Activated CD4-positive, alpha-beta T cell treated with anti-CD3 and anti-CD28 coated beads, Interleukin-2, amount 10 ng/mL, durations not matched to agents 7 days and 5 days (primary cell): ENCODE results near the gene INTS11. TPM values are rescaled to one million over a fixed set of nuclear protein-coding genes. Genes with fewer than 3 reads are reported as not detected.
"Not testable (repeated sequence)": the region's sequence is repeated elsewhere in the genome, so short reads cannot be mapped to it uniquely, and the experiment has no call there.

ENCODE experiments used
- CTCF ChIA-PET: fragments of 350-600 bp; sonication (Branson Sonifier 250); formaldehyde crosslinking; loops from one replicate; lab custom pipeline; 2021; ENCODE audit warnings: antibody characterized with exemption; lab: Charles Lee
- POLR2A ChIA-PET: fragments of 350-600 bp; sonication (Branson Sonifier 250); formaldehyde crosslinking; loops from one replicate; lab custom pipeline; 2021; ENCODE audit warnings: antibody characterized with exemption; lab: Charles Lee
- DNase-seq: peaks from one replicate; pipeline ENCODE4 v3.0.0-alpha.2; 2020
- H3K27ac Mint-ChIP-seq: one replicate; pipeline ENCODE4 v1.8.0; 2021; ENCODE audit warnings: mild to moderate bottlenecking, moderate library complexity, mixed read lengths
- H3K27me3 Mint-ChIP-seq: one replicate; pipeline ENCODE4 v1.8.0; 2021; ENCODE audit warnings: mixed read lengths
- H3K36me3 Mint-ChIP-seq: one replicate; pipeline ENCODE4 v1.8.0; 2021; ENCODE audit warnings: low read depth, mixed read lengths
- H3K4me1 Mint-ChIP-seq: one replicate; pipeline ENCODE4 v1.8.0; 2021; ENCODE audit warnings: mixed read lengths
- H3K4me3 Mint-ChIP-seq: one replicate; pipeline ENCODE4 v1.8.0; 2021; ENCODE audit warnings: mild to moderate bottlenecking, moderate library complexity, mixed read lengths
- H3K9me3 Mint-ChIP-seq: one replicate; pipeline ENCODE4 v1.8.0; 2021; ENCODE audit warnings: mixed read lengths
- total RNA-seq, 2 experiments: library from RNA; stranded (reverse); gene quantifications; one replicate each; pipeline ENCODE4 v1.2.3, GENCODE V29; 2021

Gene INTS11
- total RNA-seq, 2 experiments from 2014 or later = 123 to 126 TPM

DNA sequence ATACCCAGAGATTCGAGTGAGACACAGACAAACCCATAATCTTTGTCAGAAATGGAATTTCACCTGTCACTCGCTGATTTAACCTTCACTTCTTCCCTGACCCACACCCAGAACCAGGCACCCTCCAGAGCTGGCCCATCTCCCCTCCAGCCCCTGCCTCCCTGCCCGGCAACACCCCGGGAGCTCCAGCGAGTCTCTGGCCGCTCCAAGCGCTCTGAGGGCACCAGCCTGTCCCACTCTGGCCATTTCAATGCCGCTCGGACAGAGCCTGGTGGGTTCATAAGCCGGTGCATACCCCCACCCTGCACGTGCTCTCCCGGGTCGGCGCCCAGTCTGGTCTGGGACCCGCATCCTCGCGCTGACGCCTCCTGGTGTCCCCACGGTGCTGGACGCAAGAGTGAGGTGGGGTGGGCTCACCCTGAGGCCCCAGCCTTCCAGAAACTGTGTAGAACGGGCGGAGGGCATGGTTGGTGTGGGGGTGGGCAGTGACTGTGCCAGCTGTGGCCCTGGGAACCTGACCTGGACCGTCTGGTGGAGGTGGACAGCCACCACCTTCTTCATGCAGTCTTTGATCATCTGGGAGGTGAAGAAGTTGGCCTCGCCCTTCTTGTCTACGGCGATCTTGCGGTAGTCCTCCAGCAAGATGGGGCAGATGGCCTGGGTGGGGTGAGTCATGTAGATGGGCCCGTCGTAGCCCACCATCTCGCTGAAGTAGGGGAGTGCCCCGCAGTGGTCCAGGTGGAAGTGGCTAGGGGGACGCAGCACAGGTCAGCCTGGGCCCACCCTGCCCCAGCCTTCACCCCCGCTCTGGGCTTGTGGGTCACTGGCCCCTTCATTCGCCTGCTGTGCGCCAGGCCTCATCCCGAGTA, 5.4 kb downstream of the INTS11 start:
- Mint-ChIP-seq H3K9me3 (no peaks in the 10 kb centered on the region), H3K4me1 (peaks cover 13% of the 10 kb centered on the region), H3K4me3 (no peak overlapping the region), H3K27ac (peak overlapping the region; percentile 65), H3K27me3 (no peaks in the 10 kb centered on the region), H3K36me3 (peaks cover 23% of the 10 kb centered on the region)
- no peak for DNase-seq
- POLR2A ChIA-PET = no interaction called here
- CTCF ChIA-PET = no interaction called here

- no peak overlapping the region for H3K27ac Mint-ChIP-seq
- H3K4me1 Mint-ChIP-seq = peaks cover 8% of the 10 kb centered on the region
- ChIA-PET POLR2A (no interaction called here), CTCF (no interaction called here)
- H3K36me3 Mint-ChIP-seq = peaks cover 27% of the 10 kb centered on the region
- H3K9me3 Mint-ChIP-seq = no peaks in the 10 kb centered on the region
- DNase-seq = no peak
- no peak overlapping the region for H3K4me3 Mint-ChIP-seq
- H3K27me3 Mint-ChIP-seq = no peaks in the 10 kb centered on the region
Measured at GRCh38 chr1:1318131-1318652, 6.3 kb downstream of the INTS11 start.

DNA sequence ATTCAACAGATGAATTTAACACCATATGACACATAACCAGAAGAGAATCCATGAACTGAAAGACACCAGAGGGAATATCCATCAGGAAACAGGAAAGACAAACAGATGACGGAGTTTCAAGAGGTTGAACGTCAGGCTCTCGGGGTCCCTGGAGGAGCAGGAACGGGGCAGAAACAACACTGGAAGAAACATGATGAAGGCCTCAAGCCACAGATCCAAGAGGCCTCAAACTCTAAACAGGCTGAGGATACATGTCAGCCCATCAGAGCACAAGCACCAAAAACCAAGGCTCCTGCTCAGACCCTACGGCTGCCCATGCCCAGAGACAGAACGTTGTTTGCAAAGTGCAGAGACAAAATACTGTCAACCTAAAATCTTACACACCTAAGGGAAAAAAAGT, 7.0 kb downstream of the INTS11 start:
- Mint-ChIP-seq H3K36me3 (peaks cover 27% of the 10 kb centered on the region), H3K27ac (no peak overlapping the region), H3K4me3 (no peak overlapping the region), H3K27me3 (no peaks in the 10 kb centered on the region), H3K4me1 (peaks cover 4% of the 10 kb centered on the region), H3K9me3 (no peaks in the 10 kb centered on the region)
- no peak for DNase-seq
- POLR2A ChIA-PET = no interaction called here
- CTCF ChIA-PET = interaction anchor here (0.7 kb wide), 2 partner anchors 16 to 262 kb away, joined by 3 read pairs; no protein-coding TSS in a partner anchor

GRCh38 chr1:1316199-1316598, 8.3 kb downstream of the INTS11 start:
- H3K36me3 Mint-ChIP-seq = peaks cover 26% of the 10 kb centered on the region
- H3K4me3 Mint-ChIP-seq = not testable (repeated sequence)

GRCh38 chr1:1315435-1315954, 9.0 kb downstream of the INTS11 start:
- no peaks in the 10 kb centered on the region for H3K4me1 Mint-ChIP-seq
- no peaks in the 10 kb centered on the region for H3K9me3 Mint-ChIP-seq
- H3K36me3 Mint-ChIP-seq = peaks cover 26% of the 10 kb centered on the region
- H3K4me3 Mint-ChIP-seq = no peak overlapping the region
- no peak overlapping the region for H3K27ac Mint-ChIP-seq
- H3K27me3 Mint-ChIP-seq = no peaks in the 10 kb centered on the region
- DNase-seq = no peak
- CTCF ChIA-PET = interaction anchor here (0.9 to 1.4 kb wide), 2 partner anchors 12 to 251 kb away, joined by 3 read pairs; no protein-coding TSS in a partner anchor
- POLR2A ChIA-PET = no interaction called here

More at GRCh38 chr1:1316199-1316598, 8.3 kb downstream of the INTS11 start:
- H3K4me1 Mint-ChIP-seq, CTCF ChIA-PET, POLR2A ChIA-PET, H3K27me3 Mint-ChIP-seq, DNase-seq, H3K27ac Mint-ChIP-seq, H3K9me3 Mint-ChIP-seq: not testable (repeated sequence)

DNA sequence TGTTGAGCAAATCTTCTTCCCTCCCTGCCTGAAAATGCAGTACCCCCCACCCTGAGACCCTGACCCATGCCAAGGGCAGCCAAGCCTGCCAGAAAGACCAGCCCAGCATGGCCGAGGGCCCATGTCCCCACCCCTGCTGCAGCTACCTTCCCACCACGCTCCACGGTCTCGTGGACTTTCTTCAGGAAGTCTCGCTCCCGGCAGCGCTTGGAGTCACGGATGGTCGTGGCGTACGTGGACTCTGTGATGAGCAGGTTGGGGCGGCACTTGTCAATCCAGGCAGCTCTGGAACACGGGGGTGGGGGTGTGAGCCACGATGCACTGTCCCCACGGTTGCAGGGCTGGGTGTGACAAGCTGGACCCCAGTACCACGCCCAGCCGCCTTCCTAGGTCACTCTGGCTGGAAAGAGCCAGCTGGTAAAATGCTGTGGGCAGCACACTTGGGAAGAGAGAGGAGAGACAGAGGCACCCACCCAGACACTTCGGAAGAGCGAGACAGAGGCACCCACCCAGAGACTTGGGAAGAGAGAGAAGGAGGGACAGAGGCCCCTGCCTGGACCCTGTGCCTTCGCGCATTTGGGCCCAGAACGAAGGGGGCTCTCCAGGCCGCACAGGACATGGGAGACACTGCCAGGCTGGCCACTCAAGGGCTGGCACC, 9.7 kb downstream of the INTS11 start:
- Mint-ChIP-seq H3K27me3 (no peaks in the 10 kb centered on the region), H3K4me3 (no peak overlapping the region), H3K27ac (no peak overlapping the region), H3K4me1 (peaks cover 2% of the 10 kb centered on the region), H3K36me3 (peaks cover 26% of the 10 kb centered on the region), H3K9me3 (no peaks in the 10 kb centered on the region)
- no peak for DNase-seq
- POLR2A ChIA-PET = no interaction called here
- CTCF ChIA-PET = interaction anchor here (0.9 to 1.4 kb wide), 2 partner anchors 11 to 251 kb away, joined by 3 read pairs; no protein-coding TSS in a partner anchor

DNA sequence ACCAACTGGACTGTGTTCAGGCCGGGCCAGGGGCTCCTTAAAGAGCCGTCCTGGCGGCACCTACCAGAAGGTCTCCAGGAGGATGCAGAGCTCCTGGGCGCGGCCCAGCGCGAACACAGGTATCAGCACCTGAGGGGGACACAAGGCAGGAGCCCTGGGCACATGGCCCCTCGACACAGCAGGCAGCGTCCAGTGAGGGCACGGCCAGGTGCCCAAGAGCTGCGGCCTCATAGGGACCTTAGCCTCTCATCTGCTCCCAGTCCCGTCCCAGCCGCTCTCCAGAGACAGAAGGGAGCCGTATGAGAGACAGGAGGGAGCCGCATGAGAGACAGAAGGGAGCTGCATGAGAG, 10.2 kb downstream of the INTS11 start:
- Mint-ChIP-seq H3K27ac (no peak overlapping the region), H3K4me1 (peaks cover 2% of the 10 kb centered on the region), H3K36me3 (peaks cover 25% of the 10 kb centered on the region), H3K9me3 (no peaks in the 10 kb centered on the region), H3K4me3 (no peak overlapping the region), H3K27me3 (no peaks in the 10 kb centered on the region)
- ChIA-PET POLR2A (no interaction called here), CTCF (interaction anchor here (0.8 to 1.4 kb wide), 3 partner anchors 10 to 250 kb away, joined by 3 read pairs; no protein-coding TSS in a partner anchor)
- no peak for DNase-seq

DNA sequence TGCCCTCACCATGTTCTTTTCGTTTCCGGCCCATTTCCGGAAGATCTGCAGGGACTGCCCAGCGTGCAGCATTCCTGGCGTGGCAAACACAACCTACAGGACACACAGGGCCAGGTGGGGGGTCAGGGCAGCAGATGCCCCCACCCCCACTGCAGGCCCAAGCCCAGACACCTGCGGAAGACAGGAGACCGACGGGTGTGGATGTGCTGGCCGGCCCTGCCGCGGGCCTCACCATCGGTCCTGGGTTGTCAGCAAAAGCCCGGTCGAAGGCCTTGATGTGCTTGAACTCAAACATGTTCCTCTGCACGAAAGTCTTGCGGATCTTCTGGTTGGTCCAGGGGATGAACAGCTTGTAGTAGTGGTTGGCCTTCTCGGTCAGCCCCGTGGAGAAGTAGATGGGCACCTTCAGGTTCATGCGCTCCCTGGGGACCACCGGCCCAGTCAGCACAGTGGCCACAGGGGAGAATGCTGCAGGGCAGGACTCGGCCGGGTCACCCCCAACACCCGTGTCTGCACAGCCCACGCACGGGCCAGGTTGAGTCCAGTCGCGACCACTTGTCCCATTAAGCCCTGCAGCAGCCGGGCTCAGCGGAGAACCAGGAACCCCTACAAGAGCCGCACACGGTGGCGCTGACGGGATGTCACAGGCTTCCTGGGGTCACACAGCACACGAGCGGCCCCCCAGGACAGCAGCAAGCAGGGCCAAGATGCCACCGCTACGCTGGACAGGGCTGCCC, 10.8 kb downstream of the INTS11 start:
- POLR2A ChIA-PET = no interaction called here
- no peaks in the 10 kb centered on the region for H3K27me3 Mint-ChIP-seq
- CTCF ChIA-PET = interaction anchor here (0.8 to 1.1 kb wide), 2 partner anchors 16 to 62 kb away, joined by 3 to 4 read pairs; no protein-coding TSS in a partner anchor

DNA sequence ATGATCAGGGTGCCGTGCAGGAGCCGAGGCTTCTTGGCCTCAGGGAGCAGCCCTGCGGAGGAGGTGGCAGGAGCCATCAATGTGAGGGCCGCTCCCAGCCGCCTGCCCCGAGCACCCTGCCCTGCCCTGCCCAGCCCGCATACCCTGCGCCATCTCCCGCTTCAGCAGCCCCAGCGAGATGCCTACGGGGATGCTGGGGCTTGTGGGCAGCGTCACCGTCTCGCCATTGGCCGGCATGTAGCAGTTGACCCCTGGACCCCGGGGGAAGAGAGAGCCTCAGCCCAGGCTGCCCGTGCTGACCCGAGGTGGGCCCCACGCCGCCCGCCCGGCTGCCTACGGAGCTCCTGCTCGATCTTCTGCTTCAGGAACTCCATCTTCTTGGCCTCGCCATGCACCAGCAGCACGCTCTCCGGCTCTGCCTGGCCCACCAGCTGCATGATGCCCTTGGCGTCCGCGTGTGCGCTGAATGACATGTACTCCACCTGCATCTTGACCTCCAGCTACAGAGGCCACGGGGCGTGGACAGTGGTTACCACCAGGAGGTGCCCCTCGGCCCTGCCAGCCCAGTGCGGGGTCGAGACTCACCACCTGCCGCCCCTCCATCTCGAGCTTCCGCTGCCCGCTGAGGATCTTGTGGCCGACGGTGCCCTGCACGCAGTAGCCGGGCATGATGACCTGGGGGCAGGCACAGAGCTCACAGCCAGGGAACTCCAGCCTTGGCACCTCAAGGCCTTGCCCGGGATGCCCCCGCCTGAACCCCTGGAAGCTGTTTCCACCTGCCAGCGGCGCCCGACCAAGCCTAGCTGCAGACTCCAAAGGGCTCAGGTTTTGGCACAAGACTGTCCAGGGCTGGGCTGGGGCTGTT, 11.8 kb downstream of the INTS11 start:
- CTCF ChIA-PET = interaction anchor here (1.1 to 1.6 kb wide), 2 partner anchors 21 to 63 kb away, joined by 4 to 5 read pairs; no protein-coding TSS in a partner anchor
- POLR2A ChIA-PET = no interaction called here
- no peak overlapping the region for H3K4me3 Mint-ChIP-seq

More for the DNA sequence above, 10.8 kb downstream of the INTS11 start:
- no peaks in the 10 kb centered on the region for H3K9me3 Mint-ChIP-seq
- peaks cover 2% of the 10 kb centered on the region for H3K4me1 Mint-ChIP-seq
- H3K36me3 Mint-ChIP-seq = peaks cover 21% of the 10 kb centered on the region
- no peak overlapping the region for H3K4me3 Mint-ChIP-seq
- H3K27ac Mint-ChIP-seq = no peak overlapping the region
- DNase-seq = no peak

DNA sequence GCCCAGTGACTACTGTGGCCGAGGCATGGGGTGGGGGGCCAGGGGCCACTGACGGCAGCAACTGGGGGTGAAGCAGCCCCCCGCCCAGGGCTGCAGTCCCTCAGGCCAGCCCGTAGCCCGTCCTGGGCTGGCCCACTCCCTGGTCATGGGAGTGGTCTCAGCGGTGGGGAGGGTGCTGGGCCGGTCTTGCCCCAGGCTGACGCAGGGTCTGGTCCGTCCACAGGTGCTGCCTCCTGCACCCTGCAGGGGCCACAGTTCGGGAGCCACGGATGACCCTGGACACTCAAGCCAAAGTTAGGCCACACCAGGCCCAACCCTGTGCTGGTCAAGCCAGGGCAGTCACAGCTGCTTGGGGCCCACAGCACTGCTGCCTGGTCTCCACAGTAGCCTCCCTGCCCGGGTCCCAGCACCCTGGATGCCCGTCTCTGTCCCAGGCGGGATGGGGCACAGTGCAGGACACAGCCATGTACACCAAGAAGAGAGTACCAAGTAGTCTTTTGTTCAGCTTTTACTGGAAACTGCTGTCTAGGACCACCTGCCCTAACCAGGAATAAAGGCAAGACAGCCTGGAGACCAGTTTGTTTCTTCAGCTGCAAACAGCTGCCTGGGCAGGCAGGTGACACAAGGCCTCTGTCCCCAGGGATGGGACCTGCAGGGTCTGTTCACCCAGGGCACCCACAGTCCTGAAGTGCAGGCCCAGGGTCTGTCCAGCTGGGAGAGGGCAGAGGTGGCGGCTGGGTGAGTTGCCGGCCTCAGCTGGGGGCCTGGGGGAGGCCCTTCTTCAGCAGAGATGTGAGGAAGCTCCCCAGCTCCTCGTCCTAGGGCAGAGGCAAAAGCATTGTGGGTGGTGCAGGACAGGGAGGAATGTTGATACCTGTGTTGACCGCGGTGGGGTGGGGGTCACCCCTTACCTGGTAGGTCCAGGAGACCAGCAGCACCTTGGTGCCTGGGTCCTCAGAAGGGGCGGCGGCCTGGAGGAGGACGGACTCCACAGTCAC, 13.1 kb downstream of the INTS11 start:
- Mint-ChIP-seq H3K36me3 (peaks cover 13% of the 10 kb centered on the region), H3K27me3 (no peaks in the 10 kb centered on the region), H3K4me3 (no peak overlapping the region), H3K9me3 (no peaks in the 10 kb centered on the region), H3K4me1 (peaks cover 10% of the 10 kb centered on the region), H3K27ac (peak overlapping the region; percentile 19)
- DNase-seq = no peak
- ChIA-PET CTCF (interaction anchor here (1.5 to 1.6 kb wide), 2 partner anchors 20 to 247 kb away, joined by 3 to 5 read pairs; no protein-coding TSS in a partner anchor), POLR2A (no interaction called here)

More for the DNA sequence above, 11.8 kb downstream of the INTS11 start:
- no peak for DNase-seq
- Mint-ChIP-seq H3K27me3 (no peaks in the 10 kb centered on the region), H3K9me3 (no peaks in the 10 kb centered on the region), H3K36me3 (peaks cover 19% of the 10 kb centered on the region), H3K27ac (no peak overlapping the region), H3K4me1 (peaks cover 2% of the 10 kb centered on the region)
